HG02973 (cell line): Measurements from ENCODE around the gene MAPRE3.

Experiments
- ATAC-seq: cut with Tn5 transposase; IDR thresholded peaks from one replicate; pipeline ENCODE4 v1.9.1; 2021; ENCODE audit warnings: moderate library complexity; ENCODE audit not compliant: unreplicated experiment

MAPRE3 gene

DNA sequence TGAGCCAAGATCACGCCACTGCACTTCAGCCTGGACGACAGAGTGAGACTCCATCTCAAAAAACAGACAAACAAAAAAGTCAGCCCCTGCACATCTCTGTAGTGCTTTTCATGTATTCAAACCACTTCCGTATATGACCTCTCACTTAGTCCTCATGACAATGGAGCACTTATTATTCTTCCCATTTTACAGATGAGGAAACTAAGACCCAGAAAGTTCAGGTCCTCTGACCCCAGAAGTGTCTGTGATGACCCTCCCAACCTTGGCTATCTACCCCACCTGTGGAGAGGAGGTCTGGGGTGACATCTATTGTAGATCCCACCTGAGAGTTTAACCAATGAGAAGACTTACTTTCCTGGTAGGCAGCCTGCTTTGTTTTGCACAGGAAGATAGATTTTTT, 21.6 kb upstream of the MAPRE3 start:
- ATAC-seq = no peak

- no peak for ATAC-seq
These were observed 20.2 kb upstream of the MAPRE3 start for GRCh38 chr2:26950246-26950645.

- ATAC-seq = no peak
These were observed 19.2 kb upstream of the MAPRE3 start for GRCh38 chr2:26951236-26951635.

GRCh38 chr2:26952374-26952773, 18.1 kb upstream of the MAPRE3 start:
- no peak for ATAC-seq

DNA sequence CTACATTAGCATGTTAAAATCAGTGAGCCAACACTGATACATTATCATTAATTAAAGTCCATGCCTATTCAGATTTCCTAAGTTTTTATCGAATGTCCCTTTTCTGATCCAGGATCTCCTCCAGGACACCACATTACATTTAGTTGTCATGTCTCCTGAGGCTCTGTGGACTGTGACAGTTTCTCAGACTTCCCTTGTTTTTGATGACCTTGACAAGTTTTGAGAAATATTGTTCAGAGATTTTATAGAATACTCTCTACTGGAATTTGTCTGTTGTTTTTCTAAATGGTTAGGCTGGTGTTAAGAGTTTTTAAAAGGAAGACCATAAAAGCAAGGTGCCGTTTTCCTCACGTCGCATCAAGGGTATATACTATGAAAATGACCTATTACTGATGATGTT, 16.3 kb upstream of the MAPRE3 start:
- no peak for ATAC-seq

- ATAC-seq = no peak
These were observed 13.4 kb upstream of the MAPRE3 start for GRCh38 chr2:26957041-26957440.

GRCh38 chr2:26957534-26957933, 12.9 kb upstream of the MAPRE3 start:
- ATAC-seq = no peak

DNA sequence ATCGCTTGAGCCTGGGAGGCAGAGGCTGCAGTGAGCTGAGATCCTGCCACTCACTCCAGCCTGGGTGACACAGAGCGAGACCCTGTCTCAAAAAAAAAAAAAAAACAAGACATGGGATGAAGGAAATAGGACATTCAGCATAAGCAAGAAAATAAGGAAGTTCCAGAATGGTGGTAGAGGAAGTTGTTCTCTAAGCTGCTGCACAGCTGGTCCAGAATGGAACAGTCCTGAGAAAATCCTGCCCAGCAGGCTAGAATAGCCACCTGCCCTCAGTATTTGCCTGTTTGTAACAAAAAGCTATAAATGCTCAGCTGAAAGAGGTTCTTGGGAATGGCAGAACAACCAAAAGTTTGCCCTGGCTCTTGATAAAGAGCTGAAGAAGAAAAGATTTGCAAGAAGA, 11.1 kb upstream of the MAPRE3 start:
- ATAC-seq = no peak

- ATAC-seq = no peak
These were observed 5.8 kb upstream of the MAPRE3 start for GRCh38 chr2:26964446-26965130.

DNA sequence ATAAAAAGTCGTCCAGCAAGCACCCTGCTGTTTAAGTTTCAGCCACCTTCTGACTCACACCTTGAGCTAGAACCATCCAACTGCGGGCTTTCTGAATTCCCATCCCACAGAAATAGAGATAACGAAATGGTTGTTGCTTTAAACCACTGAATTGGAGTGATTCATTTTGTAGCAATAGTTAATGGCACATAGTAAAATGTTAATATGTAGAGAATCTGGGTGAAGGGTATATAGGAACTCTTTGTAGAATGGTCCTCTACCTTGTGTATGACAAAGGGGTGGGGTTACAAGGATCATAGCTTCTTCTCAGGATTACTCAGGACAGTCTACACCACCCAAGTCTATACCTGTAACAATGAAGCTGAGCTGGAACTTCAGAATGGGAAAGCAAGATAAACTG, 2.4 kb upstream of the MAPRE3 start:
- no peak for ATAC-seq

DNA sequence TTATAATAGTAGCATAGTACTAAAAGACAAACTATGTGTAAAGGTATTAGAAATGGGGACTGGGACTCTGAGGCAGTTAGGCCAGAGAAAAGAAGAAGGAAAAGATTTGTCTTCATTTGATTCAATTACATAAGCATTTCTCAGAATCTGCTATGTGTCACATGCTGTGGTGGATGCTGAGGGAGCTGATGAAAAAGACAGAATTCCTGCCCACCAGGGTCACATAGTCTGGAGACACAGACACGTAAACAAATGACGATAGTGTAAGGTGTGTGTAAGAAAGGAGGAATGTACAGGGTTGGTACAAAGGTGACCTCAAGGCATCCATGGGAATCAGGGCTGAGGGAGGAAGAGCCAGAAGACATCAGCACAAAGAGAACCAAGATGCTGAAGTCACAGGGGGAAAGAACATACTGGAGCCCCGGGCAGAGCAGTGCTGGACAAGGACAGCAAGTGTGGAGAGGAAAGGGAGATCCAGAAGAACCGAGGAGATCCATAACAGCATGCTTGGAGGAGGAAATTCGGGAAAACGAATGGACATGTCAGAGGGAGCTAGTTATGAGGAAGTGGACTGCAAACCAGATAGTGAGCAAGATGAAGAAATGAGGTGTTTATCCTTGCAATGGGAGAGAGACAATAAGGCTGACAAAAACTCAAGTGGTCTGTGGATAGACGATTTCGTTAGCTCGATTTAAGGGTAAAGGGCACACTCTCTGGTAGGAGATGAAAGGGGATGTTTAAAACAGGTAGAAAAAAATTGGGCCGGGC, 1.2 kb upstream of the MAPRE3 start:
- no peak for ATAC-seq

GRCh38 chr2:26970928-26971627, 641 bp downstream of the MAPRE3 start:
- ATAC-seq = no peak

DNA sequence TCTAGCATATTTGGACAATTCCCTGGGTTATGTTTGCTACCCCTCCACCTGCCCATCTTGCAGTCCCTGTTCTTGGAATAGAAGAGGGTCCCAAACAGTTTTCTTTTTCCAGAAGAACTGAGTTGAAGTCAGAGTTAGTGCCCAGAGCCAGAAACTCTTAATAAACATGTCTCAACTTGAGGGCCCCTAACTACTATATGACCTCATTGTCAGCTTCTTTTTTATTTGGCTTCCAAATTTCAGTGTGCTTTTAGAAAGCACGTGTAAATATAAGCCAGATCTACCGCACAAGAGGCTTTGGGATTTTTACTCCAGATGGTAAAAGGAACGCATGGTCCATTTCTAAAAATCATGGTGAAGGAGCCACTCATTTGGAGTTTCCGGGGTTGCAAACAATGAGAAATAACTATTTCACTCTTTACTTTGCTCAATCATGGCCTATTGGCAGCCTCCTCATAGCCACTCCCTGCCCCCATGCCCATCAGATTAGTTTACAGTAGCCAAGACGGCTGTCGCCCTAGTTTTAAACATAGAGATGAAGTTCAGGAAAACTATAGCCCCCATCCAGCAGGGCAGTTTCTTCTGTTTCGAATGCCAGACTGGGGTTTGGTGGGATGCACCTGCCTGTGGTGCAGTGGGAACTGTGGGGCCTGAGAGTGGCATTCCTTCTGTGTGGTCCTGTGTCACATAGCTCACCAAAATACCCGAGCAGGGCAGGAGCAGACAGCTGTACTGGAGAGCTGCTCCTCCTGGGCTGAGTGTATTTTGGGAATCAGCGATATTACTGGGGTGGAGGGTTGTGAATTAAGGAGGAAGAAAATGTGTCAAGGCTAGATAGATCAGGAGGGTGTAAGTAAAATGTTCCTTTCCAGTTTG, 1.7 kb downstream of the MAPRE3 start:
- ATAC-seq = no peak

GRCh38 chr2:26974352-26974751, 3.9 kb downstream of the MAPRE3 start:
- ATAC-seq = no peak

DNA sequence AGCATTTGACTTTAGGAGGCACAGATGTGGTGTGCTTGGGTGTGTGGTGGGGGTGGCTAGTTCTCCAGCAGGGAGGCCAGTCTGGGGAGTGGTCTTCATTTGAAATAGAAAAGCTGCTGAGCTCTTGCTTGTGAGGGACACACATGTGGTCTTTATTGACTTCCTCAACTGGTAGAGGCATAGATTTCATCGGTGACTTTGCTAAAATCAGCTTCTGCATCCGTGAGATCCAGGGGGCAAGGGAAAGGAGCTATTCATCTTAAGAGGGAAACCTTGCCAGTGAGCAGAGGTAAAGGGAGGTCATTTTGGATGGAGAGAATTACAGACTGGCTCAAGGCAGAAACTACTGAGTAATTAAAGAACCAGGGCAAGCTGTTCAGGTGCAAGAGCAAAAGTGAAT, 4.7 kb downstream of the MAPRE3 start:
- no peak for ATAC-seq

- ATAC-seq = no peak
These were observed 5.2 kb downstream of the MAPRE3 start for GRCh38 chr2:26975656-26976055.

DNA sequence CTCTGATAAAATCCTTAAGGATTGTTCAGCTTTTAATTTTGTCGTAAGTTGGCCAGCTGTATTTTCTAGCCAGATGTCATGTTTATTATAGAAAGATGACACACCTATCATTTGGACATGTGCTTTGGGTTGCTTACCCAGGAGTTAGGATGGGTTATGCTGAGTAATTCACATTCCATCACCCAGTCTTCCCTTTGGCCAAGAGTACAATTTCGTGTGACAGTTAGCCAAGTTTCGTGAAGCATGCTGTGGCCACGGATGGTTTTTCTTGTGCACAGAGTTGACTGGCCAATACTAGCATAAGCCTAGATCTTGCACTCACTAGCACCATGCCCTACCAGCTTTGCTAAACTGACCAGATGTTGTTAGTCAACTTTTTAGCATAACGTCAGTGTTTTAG, 5.8 kb downstream of the MAPRE3 start:
- ATAC-seq = no peak

GRCh38 chr2:26977012-26977411, 6.6 kb downstream of the MAPRE3 start:
- ATAC-seq = no peak

GRCh38 chr2:26978061-26978596, 7.7 kb downstream of the MAPRE3 start:
- ATAC-seq = no peak

DNA sequence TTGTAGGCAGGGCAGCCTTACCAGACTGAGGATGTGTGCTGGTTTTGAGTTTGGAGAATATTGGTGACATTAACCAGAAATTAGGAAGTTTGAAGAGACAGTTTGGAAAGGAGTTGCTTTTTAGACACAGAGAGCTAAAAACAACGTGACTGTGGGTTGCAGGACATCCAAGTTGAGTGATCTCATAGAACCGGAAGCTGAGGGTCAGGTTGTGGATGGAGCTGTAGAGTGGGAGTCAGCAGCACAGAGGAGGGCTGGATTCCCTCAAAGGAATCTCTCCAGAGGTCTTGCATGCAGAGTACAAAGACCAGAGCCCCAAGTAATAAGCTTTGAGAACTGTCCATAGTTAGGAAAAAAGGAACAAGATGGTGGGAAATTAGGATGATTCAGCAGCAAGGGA, 9.3 kb downstream of the MAPRE3 start:
- ATAC-seq = no peak

DNA sequence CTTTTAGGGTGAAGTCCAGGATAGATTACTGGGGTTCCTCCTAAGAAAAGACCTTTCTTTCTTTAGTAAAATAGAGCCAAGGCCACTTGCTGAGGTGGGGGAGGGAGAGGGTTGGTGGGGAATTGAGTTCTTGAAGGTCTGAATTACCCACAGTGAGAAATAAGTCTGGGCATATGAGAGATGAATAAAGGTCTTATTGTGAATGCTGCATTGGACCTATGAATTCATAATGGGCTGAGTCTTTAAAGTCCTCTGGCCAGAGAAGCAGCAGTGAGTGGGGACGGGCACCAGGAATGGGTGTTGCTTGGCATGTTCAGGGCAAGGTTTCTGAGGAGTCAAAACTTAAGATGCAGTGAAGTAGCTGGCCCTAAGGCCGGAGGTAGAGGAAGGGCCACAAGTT, 10.5 kb downstream of the MAPRE3 start:
- no peak for ATAC-seq
